ENCODE data around the gene POLG2. TPM values are rescaled to one million over a fixed set of nuclear protein-coding genes. Genes with fewer than 3 reads are reported as not detected.

POLG2 gene
- total RNA-seq, 1 experiment from 2014 or later = 27.5 TPM

DNA sequence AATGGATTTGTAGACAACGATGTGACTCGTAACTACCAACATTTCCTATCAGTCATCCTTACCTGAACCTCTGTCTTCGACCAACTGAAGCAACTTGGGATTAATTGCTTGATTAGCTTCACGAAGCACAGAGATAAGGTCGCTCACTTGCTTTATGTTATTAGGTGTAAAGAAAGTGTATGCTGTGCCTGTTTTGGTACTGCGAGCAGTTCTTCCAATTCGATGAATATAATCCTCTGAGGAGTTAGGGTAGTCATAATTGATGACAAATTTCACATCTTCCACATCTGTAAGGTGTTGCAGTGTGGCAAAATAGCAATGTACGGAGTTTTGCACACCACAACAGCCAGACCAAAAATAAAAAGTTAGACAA, 3.6 kb upstream of the POLG2 start:
- ChIA-PET POLR2A (interaction anchor here (0.9 kb wide), 1 partner anchor 82 kb away, joined by 3 read pairs; no protein-coding TSS in a partner anchor), CTCF (interaction anchor here (0.6 to 1.8 kb wide), 3 partner anchors 79 to 84 kb away, joined by 4 to 8 read pairs (median 4); no protein-coding TSS in a partner anchor)
- Mint-ChIP-seq H3K27ac (ENCODE audit: low read depth, unreplicated experiment) (no peak overlapping the region), H3K27me3 (ENCODE audit: insufficient read depth, unreplicated experiment) (no peaks in the 10 kb centered on the region), H3K36me3 (ENCODE audit: insufficient read depth, unreplicated experiment) (peaks cover 92% of the 10 kb centered on the region), H3K4me3 (ENCODE audit: unreplicated experiment) (peak overlapping the region; percentile 10), H3K9me3 (ENCODE audit: unreplicated experiment) (no peaks in the 10 kb centered on the region), H3K4me1 (ENCODE audit: insufficient read depth, unreplicated experiment) (peaks cover 55% of the 10 kb centered on the region)
- TF ChIP-seq, protein P1, sequence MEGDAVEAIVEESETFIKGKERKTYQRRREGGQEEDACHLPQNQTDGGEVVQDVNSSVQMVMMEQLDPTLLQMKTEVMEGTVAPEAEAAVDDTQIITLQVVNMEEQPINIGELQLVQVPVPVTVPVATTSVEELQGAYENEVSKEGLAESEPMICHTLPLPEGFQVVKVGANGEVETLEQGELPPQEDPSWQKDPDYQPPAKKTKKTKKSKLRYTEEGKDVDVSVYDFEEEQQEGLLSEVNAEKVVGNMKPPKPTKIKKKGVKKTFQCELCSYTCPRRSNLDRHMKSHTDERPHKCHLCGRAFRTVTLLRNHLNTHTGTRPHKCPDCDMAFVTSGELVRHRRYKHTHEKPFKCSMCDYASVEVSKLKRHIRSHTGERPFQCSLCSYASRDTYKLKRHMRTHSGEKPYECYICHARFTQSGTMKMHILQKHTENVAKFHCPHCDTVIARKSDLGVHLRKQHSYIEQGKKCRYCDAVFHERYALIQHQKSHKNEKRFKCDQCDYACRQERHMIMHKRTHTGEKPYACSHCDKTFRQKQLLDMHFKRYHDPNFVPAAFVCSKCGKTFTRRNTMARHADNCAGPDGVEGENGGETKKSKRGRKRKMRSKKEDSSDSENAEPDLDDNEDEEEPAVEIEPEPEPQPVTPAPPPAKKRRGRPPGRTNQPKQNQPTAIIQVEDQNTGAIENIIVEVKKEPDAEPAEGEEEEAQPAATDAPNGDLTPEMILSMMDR (IDR thresholded peaks at IDR 0.05; ENCODE audit: unreplicated experiment) = no peak
- intact Hi-C loops (cut with micrococcal nuclease) = no loop called here
- DNase-seq (ENCODE audit: unreplicated experiment) = no peak
- BruUV-seq (replicated peaks) = no TSS peak

DNA sequence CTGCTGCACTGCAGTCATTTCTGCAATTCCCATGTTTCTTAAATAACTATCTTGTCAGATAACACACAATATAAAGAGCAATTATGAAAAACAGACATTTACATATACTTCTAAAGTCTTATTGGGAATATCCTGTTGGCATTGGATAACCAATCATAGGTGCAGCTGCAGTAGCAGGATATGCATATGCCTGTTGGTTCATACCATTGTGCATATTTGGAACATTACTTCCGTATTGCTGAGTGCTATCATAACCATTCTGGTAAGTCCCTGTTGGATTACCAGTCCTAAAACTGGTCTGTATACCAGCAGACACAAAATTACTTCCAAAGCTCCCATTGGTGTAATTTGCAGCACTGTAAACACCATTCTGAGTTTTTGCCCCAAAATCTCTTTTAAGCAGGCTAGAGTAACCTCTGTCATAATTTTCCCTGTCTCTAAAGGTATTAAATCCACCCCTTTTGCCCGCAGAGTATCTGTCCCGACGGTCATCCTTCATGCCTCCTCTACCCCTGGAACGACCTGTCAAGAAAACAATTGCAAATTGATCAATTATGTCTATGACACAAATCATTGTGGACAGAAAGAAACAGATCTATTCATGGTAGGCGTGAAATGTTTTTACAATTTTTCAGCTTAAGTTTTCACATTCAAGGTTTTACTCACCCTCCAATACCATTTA, 3.1 kb upstream of the POLG2 start:
- Mint-ChIP-seq H3K4me1 (ENCODE audit: insufficient read depth, unreplicated experiment) (peaks cover 55% of the 10 kb centered on the region), H3K9me3 (ENCODE audit: unreplicated experiment) (no peaks in the 10 kb centered on the region), H3K27ac (ENCODE audit: low read depth, unreplicated experiment) (no peak overlapping the region), H3K4me3 (ENCODE audit: unreplicated experiment) (no peak overlapping the region), H3K36me3 (ENCODE audit: insufficient read depth, unreplicated experiment) (peaks cover 87% of the 10 kb centered on the region), H3K27me3 (ENCODE audit: insufficient read depth, unreplicated experiment) (no peaks in the 10 kb centered on the region)
- no TSS peak for BruUV-seq (replicated peaks)
- TF ChIP-seq, protein P1 (IDR thresholded peaks at IDR 0.05; ENCODE audit: unreplicated experiment) = no peak
- no peak for DNase-seq (ENCODE audit: unreplicated experiment)
- intact Hi-C loops (cut with micrococcal nuclease) = loop anchor here (5.0 kb wide), 1 partner anchor 193 kb away; no protein-coding TSS in a partner anchor
- POLR2A ChIA-PET = interaction anchor here (0.7 to 1.7 kb wide), 4 partner anchors 53 to 355 kb away, joined by 3 to 6 read pairs (median 3); no protein-coding TSS in a partner anchor
- CTCF ChIA-PET = interaction anchor here (0.6 to 1.8 kb wide), 3 partner anchors 79 to 83 kb away, joined by 4 to 8 read pairs (median 4); no protein-coding TSS in a partner anchor

DNA sequence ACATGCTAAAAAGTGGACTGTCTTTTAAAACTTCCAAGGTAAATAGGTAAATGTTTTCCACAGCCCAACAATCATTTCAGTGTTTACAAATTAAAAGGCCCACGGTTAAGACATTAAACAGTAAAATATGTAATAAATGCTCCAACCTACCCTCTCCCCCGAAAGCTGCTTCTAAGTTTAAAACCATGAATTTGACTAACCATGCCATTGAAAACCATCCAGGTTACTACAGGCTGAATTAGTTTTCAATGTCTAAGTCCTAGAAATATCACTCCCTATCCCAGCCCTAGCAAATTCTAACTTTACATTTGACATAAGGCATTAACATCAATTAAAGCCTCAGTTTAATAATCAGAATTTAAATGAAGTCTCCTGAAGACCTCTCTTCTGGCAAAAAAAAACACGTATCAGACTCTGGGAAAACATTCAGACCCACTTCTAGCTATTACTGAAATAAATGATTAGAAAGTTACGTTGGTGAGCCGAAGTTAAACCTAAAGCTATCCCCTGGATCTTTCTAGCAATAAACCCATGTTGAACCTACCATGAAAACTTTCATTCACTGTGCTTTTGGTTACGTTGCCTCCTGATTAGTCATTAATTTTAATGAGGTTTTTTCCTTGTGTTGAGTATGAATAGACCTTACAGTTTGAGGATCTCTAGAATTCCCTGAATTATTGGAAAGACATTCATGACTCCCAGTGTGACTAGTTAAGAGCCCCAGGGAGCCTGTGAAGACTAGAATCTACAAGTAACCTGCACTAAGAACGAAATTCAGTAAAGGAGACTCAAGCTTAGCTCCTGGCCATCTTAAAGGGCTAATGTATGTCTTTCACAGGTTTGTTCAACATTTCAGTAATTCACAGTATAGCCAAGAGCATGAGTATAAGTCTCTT, 1.7 kb upstream of the POLG2 start:
- CTCF ChIA-PET = interaction anchor here (0.6 to 4.5 kb wide), 4 partner anchors 9 to 79 kb away, joined by 3 to 23 read pairs (median 7); no protein-coding TSS in a partner anchor

More for the DNA sequence above, 1.7 kb upstream of the POLG2 start:
- H3K4me3 Mint-ChIP-seq (ENCODE audit: unreplicated experiment) = peak overlapping the region; percentile 100
- H3K36me3 Mint-ChIP-seq (ENCODE audit: insufficient read depth, unreplicated experiment) = peaks cover 84% of the 10 kb centered on the region
- peaks cover 54% of the 10 kb centered on the region for H3K4me1 Mint-ChIP-seq (ENCODE audit: insufficient read depth, unreplicated experiment)
- no peak for DNase-seq (ENCODE audit: unreplicated experiment)
- no peak overlapping the region for H3K27ac Mint-ChIP-seq (ENCODE audit: low read depth, unreplicated experiment)
- H3K9me3 Mint-ChIP-seq (ENCODE audit: unreplicated experiment) = no peaks in the 10 kb centered on the region
- POLR2A ChIA-PET = interaction anchor here (0.6 to 5.2 kb wide), 6 partner anchors 7 to 354 kb away, joined by 3 to 225 read pairs (median 6); partner anchors contain the start of genes CEP95 and DDX5
- intact Hi-C loops (cut with micrococcal nuclease) = loop anchor here (5.0 kb wide), 1 partner anchor 191 kb away; no protein-coding TSS in a partner anchor
- no peaks in the 10 kb centered on the region for H3K27me3 Mint-ChIP-seq (ENCODE audit: insufficient read depth, unreplicated experiment)
- TF ChIP-seq, protein P1 (IDR thresholded peaks at IDR 0.05; ENCODE audit: unreplicated experiment) = no peak
- no TSS peak for BruUV-seq (replicated peaks)

Measured in MCF 10A (cell line).